ENCODE data around the gene LRRC72.

LRRC72 gene

GRCh38 chr7:16619979-16620408, 93.4 kb downstream of the LRRC72 start:
- no peak for DNase-seq (ENCODE audit: low read depth in 2 of 2)

- no peak for DNase-seq (ENCODE audit: low read depth in 2 of 2)
Observed at GRCh38 chr7:16626388-16626787, 99.8 kb downstream of the LRRC72 start.

GRCh38 chr7:16627236-16627635, 100.6 kb downstream of the LRRC72 start:
- DNase-seq (ENCODE audit: low read depth in 2 of 2): no peak

GRCh38 chr7:16630654-16631053, 104.0 kb downstream of the LRRC72 start:
- no peak for DNase-seq (ENCODE audit: low read depth in 2 of 2)

Measured in stimulated activated CD8-positive, alpha-beta memory T cell treated with anti-CD3 and anti-CD28 coated beads, Interleukin-2, amount 100 ng/mL, for 48 hours (primary cell).